A549 (cell line): ENCODE data around the gene ANKRD30A. TPM values are rescaled to one million over a fixed set of nuclear protein-coding genes. Genes with fewer than 3 reads are reported as not detected.

Experiments
- ATAC-seq, 2 experiments: fragments of 200-7000 bp in 1 of 2; fragments of >200 bp in 1 of 2; cut with Nextera tagmentation in 1 of 2; cut with Tn5 transposase in 1 of 2; 3 replicates each; pipeline versions ENCODE4 v1.8.0 to v1.9.1; 2018 to 2020; ENCODE audit warnings: mild to moderate bottlenecking in 1 of 2, moderate library complexity in 1 of 2
- CTCF ChIA-PET: fragments of 300-600 bp; sonication (Branson Sonifier 250); formaldehyde crosslinking; extraction: SDS; loops from one replicate; lab custom pipeline; 2021; ENCODE audit warnings: antibody characterized with exemption, inconsistent platforms; lab: Yijun Ruan, JAX
- POLR2A ChIA-PET: fragments of 350-600 bp; formaldehyde crosslinking; extraction: SDS; loops from one replicate; lab custom pipeline; 2021; ENCODE audit warnings: antibody characterized with exemption, inconsistent platforms; lab: Yijun Ruan, JAX
- DNase-seq, 2 experiments: peaks; one replicate each; pipeline versions ENCODE4 v3.0.0 to v3.0.0-alpha.2; 2011 to 2016; ENCODE audit warnings: low read depth in 1 of 2, low spot score in 1 of 2
- FAIRE-seq: peaks from 2 replicates; lab custom pipeline; 2011; peaks lifted over from hg19 to GRCh38; lab: Jason Lieb, UNC
- H3K27ac ChIP-seq, 2 experiments: fragments of >200 bp; sonication (Bioruptor Twin); formaldehyde crosslinking; 3 replicates each; pipeline ENCODE4 v1.5.1; 2016 to 2017
- H3K4me1 ChIP-seq: fragments of >200 bp; sonication (Bioruptor Twin); formaldehyde crosslinking; 3 replicates; pipeline ENCODE4 v1.6.1; 2016
- H3K4me2 ChIP-seq: fragments of >200 bp; sonication (Bioruptor Twin); formaldehyde crosslinking; 3 replicates; pipeline ENCODE4 v1.6.1; 2016
- H3K4me3 ChIP-seq: fragments of >200 bp; sonication (Bioruptor Twin); formaldehyde crosslinking; 3 replicates; pipeline ENCODE4 v1.5.1; 2016
- H3K9me3 ChIP-seq: fragments of >200 bp; sonication (Bioruptor Twin); formaldehyde crosslinking; 3 replicates; pipeline ENCODE4 v1.6.1; 2016
- CBX2 ChIP-seq: fragments of 200-600 bp; sonication (generic); IDR thresholded peaks from 2 replicates; pipeline ENCODE4 v1.6.1; 2016; ENCODE audit warnings: low read depth, mild to moderate bottlenecking, borderline replicate concordance
- CEBPB ChIP-seq, 2 experiments: fragments of >200 bp in 1 of 2; sonication (Bioruptor Twin) in 1 of 2; formaldehyde crosslinking in 1 of 2; IDR thresholded peaks; 2 replicates each; pipeline ENCODE4 v1.6.1; 2012 to 2016
- CHD2 ChIP-seq: fragments of 150-350 bp; IDR thresholded peaks from 2 replicates; pipeline ENCODE4 v1.6.1; 2014; ENCODE audit warnings: low read length; ENCODE audit not compliant: partially characterized antibody
- CHD4 ChIP-seq: fragments of 200-600 bp; sonication (generic); IDR thresholded peaks from 2 replicates; pipeline ENCODE4 v1.6.1; 2016; ENCODE audit warnings: antibody characterized with exemption, mild to moderate bottlenecking, borderline replicate concordance
- E2F6 ChIP-seq: IDR thresholded peaks from 2 replicates; pipeline ENCODE4 v1.6.1; 2012; ENCODE audit warnings: low read depth, borderline replicate concordance
- FOSL2 ChIP-seq, 2 experiments: fragments of 450-650 bp in 1 of 2; fragments of >200 bp in 1 of 2; sonication (Bioruptor Twin) in 1 of 2; formaldehyde crosslinking; IDR thresholded peaks; 2 replicates each; pipeline versions ENCODE4 v1.5.0 to v1.6.1; 2016 to 2020; ENCODE audit warnings: mild to moderate bottlenecking in 1 of 2, moderate library complexity in 1 of 2
- GATA3 ChIP-seq: IDR thresholded peaks from 2 replicates; pipeline ENCODE4 v1.6.1; 2012; ENCODE audit warnings: borderline replicate concordance
- HDAC2 ChIP-seq: fragments of 200-600 bp; sonication (generic); IDR thresholded peaks from 2 replicates; pipeline ENCODE4 v1.6.1; 2016
- HES2 ChIP-seq: fragments of >200 bp; sonication (Bioruptor Twin); formaldehyde crosslinking; IDR thresholded peaks from 2 replicates; pipeline ENCODE4 v1.6.1; 2016
- HOXB13 ChIP-seq: fragments of 250-450 bp; sonication (Bioruptor Pico); IDR thresholded peaks from 2 replicates; pipeline ENCODE4 v1.5.0; 2020; ENCODE audit warnings: low read depth, mild to moderate bottlenecking, moderate library complexity
- KDM5A ChIP-seq: fragments of 200-600 bp; sonication (generic); IDR thresholded peaks from 2 replicates; pipeline ENCODE4 v1.6.1; 2016; ENCODE audit warnings: antibody characterized with exemption, mild to moderate bottlenecking
- MAFK ChIP-seq: fragments of 450-650 bp; IDR thresholded peaks from 2 replicates; pipeline ENCODE4 v1.6.1; 2014; ENCODE audit not compliant: partially characterized antibody
- MAZ ChIP-seq: fragments of 150-350 bp; IDR thresholded peaks from 2 replicates; pipeline ENCODE4 v1.6.1; 2014; ENCODE audit warnings: antibody characterized with exemption, low read depth, low read length, borderline replicate concordance
- MYC ChIP-seq: IDR thresholded peaks from 2 replicates; pipeline ENCODE4 v1.6.1; 2012; ENCODE audit warnings: mild to moderate bottlenecking, inconsistent platforms, low read length, improper control_type of control experiment, borderline replicate concordance
- NFE2L2 ChIP-seq: fragments of 150-350 bp; conservative IDR thresholded peaks from 2 replicates; pipeline ENCODE4 v1.6.1; 2014; ENCODE audit warnings: low read length
- RCOR1 ChIP-seq: fragments of 150-350 bp; IDR thresholded peaks from 2 replicates; pipeline ENCODE4 v1.6.1; 2014; ENCODE audit warnings: antibody characterized with exemption, low read length, low read depth
- REST ChIP-seq: fragments of 200-600 bp; sonication (generic); IDR thresholded peaks from 2 replicates; pipeline ENCODE4 v1.6.1; 2016; ENCODE audit warnings: antibody characterized with exemption, mild to moderate bottlenecking, moderate library complexity
- RFX5 ChIP-seq: fragments of 450-650 bp; IDR thresholded peaks from 2 replicates; pipeline ENCODE4 v1.7.1; 2014; ENCODE audit warnings: antibody characterized with exemption, mild to moderate bottlenecking, moderate library complexity
- ZC3H11A ChIP-seq: fragments of 450-650 bp; IDR thresholded peaks from 2 replicates; pipeline ENCODE4 v1.6.1; 2014; ENCODE audit warnings: antibody characterized with exemption, mild to moderate bottlenecking
- WGBS: methylation state at CpG from one replicate; pipeline ENCODE4 v1.1.6; 2017; ENCODE audit errors: missing lambda C conversion rate; 5-methylcytosine and 5-hydroxymethylcytosine counted together
- polyA plus RNA-seq, 4 experiments: library from polyadenylated mRNA; depleted of rRNA in 3 of 4; stranded (reverse); fragments of >200 nt; fragmentation: RNase III in 1 of 4; extraction: RNeasy Plus Mini Kit Qiagen cat#74134 plus additional on column Dnase treatment in 1 of 4; gene quantifications; 2 replicates in 3 of 4; 3 replicates in 1 of 4; pipeline ENCODE4 v1.2.3, GENCODE V29; 2011 to 2017
- TF ChIP-seq, protein P1 (sequence below): fragments of 450-650 bp; IDR thresholded peaks from 2 replicates; pipeline ENCODE4 v1.6.1; 2014; ENCODE audit warnings: antibody characterized with exemption
- TF ChIP-seq, protein P2 (sequence below): fragments of >200 bp; sonication (Bioruptor Twin); formaldehyde crosslinking; IDR thresholded peaks from 3 replicates; pipeline ENCODE4 v1.6.1; 2016

Gene ANKRD30A
- polyA plus RNA-seq, 2 of the 4 experiments (the other 2 are of a cell fraction): 0.97 to 8.0 TPM

DNA sequence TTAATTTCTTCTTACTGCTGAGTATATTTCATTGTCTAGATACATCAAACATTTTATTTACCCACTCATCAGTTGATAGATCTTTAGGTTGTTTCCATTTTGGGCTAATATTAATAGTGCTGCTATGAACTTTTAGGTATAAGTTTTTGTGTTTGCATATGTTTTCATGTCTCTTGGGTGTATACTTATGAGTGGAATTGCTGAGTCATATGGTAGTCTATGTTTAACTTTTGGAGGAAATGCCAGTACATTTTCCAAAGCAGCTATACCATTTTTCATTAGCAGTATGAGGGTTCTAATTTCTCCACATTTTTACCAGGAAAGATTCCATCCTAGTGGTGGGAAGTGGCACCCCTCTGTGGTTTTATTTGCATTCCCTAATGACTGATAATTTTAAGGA is 101.1 kb downstream of the ANKRD30A start:
- TF ChIP-seq MAZ (no peak), FOSL2 (IDR thresholded peaks at IDR 0.05) (no peak), FOSL2 (CRISPR knock-in tag; IDR thresholded peaks at IDR 0.05) (peak; percentile 32; the same call in 1 of the 2 replicates), KDM5A (no peak), MAFK (peak; percentile 94), MYC (no peak), RFX5 (no peak), CBX2 (no peak), E2F6 (no peak), CHD4 (no peak), NFE2L2 (peak; percentile 80)
- peak in 1 of 2 experiments; percentile 40; a peak in 2 of 6 replicates for ATAC-seq
- H3K9me3 ChIP-seq: peaks cover 3% of the 10 kb centered on the region; the same call in 2 of the 3 replicates
- FAIRE-seq: no peak
- peak overlapping the region; percentile 61 to 63 for H3K27ac ChIP-seq
- peak in 1 of 2 experiments; percentile 46 for DNase-seq
- peaks cover 22% of the 10 kb centered on the region for H3K4me1 ChIP-seq
- ChIA-PET CTCF (no interaction called here), POLR2A (no interaction called here)
- H3K4me3 ChIP-seq: no peak overlapping the region
- H3K4me2 ChIP-seq: peak overlapping the region; percentile 25; the same call in 1 of the 3 replicates

- ChIA-PET POLR2A (no interaction called here), CTCF (no interaction called here)
- Histone ChIP-seq H3K4me3 (no peak overlapping the region), H3K4me2 (no peak overlapping the region), H3K27ac (no peak overlapping the region), H3K9me3 (0 out of 3 replicates have a peak, but pooled peaks cover 8% of the 10 kb centered on the region), H3K4me1 (peaks cover 5% of the 10 kb centered on the region; the same call in 1 of the 3 replicates)
- 84% methylated on average over 3 of the region's 3 CpGs for WGBS
- ATAC-seq (no peak), DNase-seq (no peak), FAIRE-seq (no peak)
- TF ChIP-seq RCOR1: no peak
- TF ChIP-seq, protein P1, sequence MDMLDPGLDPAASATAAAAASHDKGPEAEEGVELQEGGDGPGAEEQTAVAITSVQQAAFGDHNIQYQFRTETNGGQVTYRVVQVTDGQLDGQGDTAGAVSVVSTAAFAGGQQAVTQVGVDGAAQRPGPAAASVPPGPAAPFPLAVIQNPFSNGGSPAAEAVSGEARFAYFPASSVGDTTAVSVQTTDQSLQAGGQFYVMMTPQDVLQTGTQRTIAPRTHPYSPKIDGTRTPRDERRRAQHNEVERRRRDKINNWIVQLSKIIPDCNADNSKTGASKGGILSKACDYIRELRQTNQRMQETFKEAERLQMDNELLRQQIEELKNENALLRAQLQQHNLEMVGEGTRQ: peak; percentile 33; the same call in 1 of the 2 replicates
- TF ChIP-seq, protein P2, sequence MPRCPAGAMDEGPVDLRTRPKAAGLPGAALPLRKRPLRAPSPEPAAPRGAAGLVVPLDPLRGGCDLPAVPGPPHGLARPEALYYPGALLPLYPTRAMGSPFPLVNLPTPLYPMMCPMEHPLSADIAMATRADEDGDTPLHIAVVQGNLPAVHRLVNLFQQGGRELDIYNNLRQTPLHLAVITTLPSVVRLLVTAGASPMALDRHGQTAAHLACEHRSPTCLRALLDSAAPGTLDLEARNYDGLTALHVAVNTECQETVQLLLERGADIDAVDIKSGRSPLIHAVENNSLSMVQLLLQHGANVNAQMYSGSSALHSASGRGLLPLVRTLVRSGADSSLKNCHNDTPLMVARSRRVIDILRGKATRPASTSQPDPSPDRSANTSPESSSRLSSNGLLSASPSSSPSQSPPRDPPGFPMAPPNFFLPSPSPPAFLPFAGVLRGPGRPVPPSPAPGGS: no peak
Measured at GRCh38 chr10:37234692-37235091, 109.3 kb downstream of the ANKRD30A start.

GRCh38 chr10:37236093-37236492 is 110.7 kb downstream of the ANKRD30A start:
- DNase-seq: no peak
- no peak overlapping the region for H3K4me3 ChIP-seq
- H3K27ac ChIP-seq: no peak overlapping the region
- H3K4me2 ChIP-seq: no peak overlapping the region
- peaks cover 5% of the 10 kb centered on the region; the same call in 1 of the 3 replicates for H3K4me1 ChIP-seq
- TF ChIP-seq HDAC2 (no peak), NFE2L2 (0 out of 2 replicates have a peak, but pooled peaks have one; percentile 20), MAFK (peak; percentile 93)
- POLR2A ChIA-PET: no interaction called here
- 74% methylated on average over 2 of the region's 2 CpGs for WGBS
- no peak for FAIRE-seq
- CTCF ChIA-PET: no interaction called here
- ATAC-seq: no peak
- H3K9me3 ChIP-seq: 0 out of 3 replicates have a peak, but pooled peaks cover 8% of the 10 kb centered on the region

- H3K4me3 ChIP-seq: no peak overlapping the region
- 0 out of 3 replicates have a peak, but pooled peaks cover 8% of the 10 kb centered on the region for H3K9me3 ChIP-seq
- FAIRE-seq (peak; percentile 28), DNase-seq (no peak), ATAC-seq (no peak)
- 0 out of 3 replicates have a peak, but pooled peaks cover 3% of the 10 kb centered on the region for H3K4me1 ChIP-seq
- no peak overlapping the region for H3K4me2 ChIP-seq
- WGBS: 68% methylated on average over 2 of the region's 2 CpGs
- ChIA-PET POLR2A (no interaction called here), CTCF (no interaction called here)
- H3K27ac ChIP-seq: no peak overlapping the region
- TF ChIP-seq GATA3 (no peak), CHD2 (no peak), HES2 (no peak), REST (no peak), E2F6 (no peak), MYC (no peak), HOXB13 (CRISPR knock-in tag) (no peak), CEBPB (IDR thresholded peaks at IDR 0.05) (no peak), ZC3H11A (no peak), NFE2L2 (no peak)
Measured at GRCh38 chr10:37240223-37240622, 114.8 kb downstream of the ANKRD30A start.
